ENCODE data around the gene PROX1. TPM values are rescaled to one million over a fixed set of nuclear protein-coding genes. Genes with fewer than 3 reads are reported as not detected.

Gene PROX1
- polyA plus RNA-seq, 1 experiment: 0.07 TPM

- ChIA-PET CTCF (no interaction called here), POLR2A (no interaction called here)
- H3K4me3 ChIP-seq (ENCODE audit: low read depth, low read length): no peak overlapping the region
- no peak for TF ChIP-seq CTCF (IDR thresholded peaks at IDR 0.05; ENCODE audit: low read depth, low read length)
- no peak for DNase-seq (ENCODE audit: low read depth, low spot score)
- H3K9me3 ChIP-seq (ENCODE audit: control insufficient read depth, insufficient read depth, low read length): no peaks in the 10 kb centered on the region
- H3K27me3 ChIP-seq (ENCODE audit: control insufficient read depth, insufficient read depth, low read length): peaks cover 4% of the 10 kb centered on the region
- H3K27ac ChIP-seq (ENCODE audit: low read depth, low read length): no peak overlapping the region
Measured at GRCh38 chr1:214066190-214066589, 78.4 kb downstream of the PROX1 start.

GRCh38 chr1:214066936-214067335, 79.2 kb downstream of the PROX1 start:
- no peak for TF ChIP-seq CTCF (IDR thresholded peaks at IDR 0.05; ENCODE audit: low read depth, low read length)
- Histone ChIP-seq H3K27ac (ENCODE audit: low read depth, low read length) (no peak overlapping the region), H3K9me3 (ENCODE audit: control insufficient read depth, insufficient read depth, low read length) (no peaks in the 10 kb centered on the region), H3K4me3 (ENCODE audit: low read depth, low read length) (no peak overlapping the region), H3K27me3 (ENCODE audit: control insufficient read depth, insufficient read depth, low read length) (peaks cover 4% of the 10 kb centered on the region)
- ChIA-PET CTCF (no interaction called here), POLR2A (no interaction called here)
- DNase-seq (ENCODE audit: low read depth, low spot score): no peak

GRCh38 chr1:214067397-214067796, 79.6 kb downstream of the PROX1 start:
- ChIA-PET CTCF (no interaction called here), POLR2A (no interaction called here)
- Histone ChIP-seq H3K9me3 (ENCODE audit: control insufficient read depth, insufficient read depth, low read length) (no peaks in the 10 kb centered on the region), H3K4me3 (ENCODE audit: low read depth, low read length) (no peak overlapping the region), H3K27me3 (ENCODE audit: control insufficient read depth, insufficient read depth, low read length) (peaks cover 4% of the 10 kb centered on the region), H3K27ac (ENCODE audit: low read depth, low read length) (no peak overlapping the region)
- TF ChIP-seq CTCF (IDR thresholded peaks at IDR 0.05; ENCODE audit: low read depth, low read length): no peak
- DNase-seq (ENCODE audit: low read depth, low spot score): no peak

GRCh38 chr1:214067853-214068703, 80.3 kb downstream of the PROX1 start:
- Histone ChIP-seq H3K27ac (ENCODE audit: low read depth, low read length) (no peak overlapping the region), H3K4me3 (ENCODE audit: low read depth, low read length) (no peak overlapping the region), H3K9me3 (ENCODE audit: control insufficient read depth, insufficient read depth, low read length) (no peaks in the 10 kb centered on the region), H3K27me3 (ENCODE audit: control insufficient read depth, insufficient read depth, low read length) (no peaks in the 10 kb centered on the region)
- DNase-seq (ENCODE audit: low read depth, low spot score): no peak
- CTCF ChIA-PET: no interaction called here
- POLR2A ChIA-PET: no interaction called here
- no peak for TF ChIP-seq CTCF (IDR thresholded peaks at IDR 0.05; ENCODE audit: low read depth, low read length)

- ChIA-PET POLR2A (no interaction called here), CTCF (no interaction called here)
- Histone ChIP-seq H3K27me3 (ENCODE audit: control insufficient read depth, insufficient read depth, low read length) (no peaks in the 10 kb centered on the region), H3K9me3 (ENCODE audit: control insufficient read depth, insufficient read depth, low read length) (no peaks in the 10 kb centered on the region), H3K27ac (ENCODE audit: low read depth, low read length) (no peak overlapping the region), H3K4me3 (ENCODE audit: low read depth, low read length) (no peak overlapping the region)
- no peak for TF ChIP-seq CTCF (IDR thresholded peaks at IDR 0.05; ENCODE audit: low read depth, low read length)
- DNase-seq (ENCODE audit: low read depth, low spot score): no peak
Measured at GRCh38 chr1:214068979-214069378, 81.2 kb downstream of the PROX1 start.

Data from AG04450 (cell line).